Measurements from ENCODE around the gene DNAAF9. TPM values are rescaled to one million over a fixed set of nuclear protein-coding genes. Genes with fewer than 3 reads are reported as not detected.

The DNAAF9 gene
- total and polyA plus RNA-seq, 2 of the 8 experiments (the other 6 are each of a cell fraction or from before 2014, with no cell fraction given): 2.6 to 5.7 TPM

DNA sequence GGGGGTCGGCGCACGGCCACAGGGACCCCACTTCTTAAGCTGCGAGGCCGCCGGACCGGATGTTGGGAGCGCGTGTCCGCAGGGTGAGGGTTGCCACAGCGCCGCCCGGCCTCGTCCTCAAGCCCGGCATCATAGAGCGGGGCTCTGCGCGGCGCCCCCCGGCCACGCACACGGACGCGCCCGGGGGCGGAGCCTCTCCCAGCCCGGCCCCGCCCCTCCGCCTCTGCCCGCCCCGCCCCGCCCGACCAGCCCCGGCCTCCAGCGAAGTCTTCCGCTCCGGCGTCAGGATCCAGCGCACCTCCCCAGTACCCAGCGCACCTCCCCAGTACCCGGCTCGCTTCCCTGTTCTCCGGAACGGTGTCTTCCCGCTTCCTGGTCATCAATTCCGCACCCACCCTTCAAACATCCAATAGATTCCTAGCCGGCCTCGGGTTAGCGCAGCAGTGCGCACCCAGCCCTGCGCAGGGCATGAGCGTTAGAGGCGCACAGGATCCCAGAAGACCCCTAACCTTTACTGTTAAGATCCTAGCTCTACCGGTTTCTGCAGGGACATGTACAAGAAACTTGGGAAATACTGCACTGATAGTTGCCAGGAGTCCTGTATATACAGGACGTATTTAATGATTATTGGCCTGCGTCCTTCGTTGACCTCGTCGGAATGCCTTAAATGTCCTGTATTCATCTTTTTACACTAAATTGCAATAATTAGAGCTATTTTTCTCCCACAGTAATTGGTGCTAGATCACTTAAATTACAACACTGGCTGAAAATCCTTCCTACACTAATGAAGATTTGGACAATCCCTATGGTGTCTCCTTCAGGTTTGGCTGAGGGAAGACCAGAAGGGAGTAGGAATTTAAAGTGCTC, 535 bp upstream of the DNAAF9 start (continued):
- no peak for TF ChIP-seq CTCF (IDR thresholded peaks at IDR 0.05; ENCODE audit: control extremely low read depth in 1 of 3, insufficient read depth in 1 of 3, low read depth in 1 of 3, low read length in 3 of 3)
- TF ChIP-seq EGR1 (IDR thresholded peaks at IDR 0.05; ENCODE audit: borderline replicate concordance, low read depth, low read length): 0 out of 2 replicates have a peak, but pooled peaks have one; percentile 3
- no peak for TF ChIP-seq HDAC2 (IDR thresholded peaks at IDR 0.05; ENCODE audit: borderline replicate concordance in 1 of 2, low read depth in 2 of 2, low read length in 2 of 2)
- no peak for TF ChIP-seq ATF3 (IDR thresholded peaks at IDR 0.05; ENCODE audit: insufficient read depth, low read depth, low read length)
- TF ChIP-seq POU5F1 (IDR thresholded peaks at IDR 0.05; ENCODE audit: low read depth, low read length): no peak
- no peak for TF ChIP-seq RXRA (IDR thresholded peaks at IDR 0.05; ENCODE audit: insufficient read depth, low read depth, low read length)
- peak; percentile 59 for TF ChIP-seq NRF1 (IDR thresholded peaks at IDR 0.05; ENCODE audit: low read depth, low read length)
- no peak for TF ChIP-seq KDM5A (IDR thresholded peaks at IDR 0.05; ENCODE audit: low read length)
- no peak for TF ChIP-seq SAP30 (IDR thresholded peaks at IDR 0.05; ENCODE audit: insufficient read depth, insufficient replicate concordance, low read length)
- TF ChIP-seq, protein P1, sequence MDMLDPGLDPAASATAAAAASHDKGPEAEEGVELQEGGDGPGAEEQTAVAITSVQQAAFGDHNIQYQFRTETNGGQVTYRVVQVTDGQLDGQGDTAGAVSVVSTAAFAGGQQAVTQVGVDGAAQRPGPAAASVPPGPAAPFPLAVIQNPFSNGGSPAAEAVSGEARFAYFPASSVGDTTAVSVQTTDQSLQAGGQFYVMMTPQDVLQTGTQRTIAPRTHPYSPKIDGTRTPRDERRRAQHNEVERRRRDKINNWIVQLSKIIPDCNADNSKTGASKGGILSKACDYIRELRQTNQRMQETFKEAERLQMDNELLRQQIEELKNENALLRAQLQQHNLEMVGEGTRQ (IDR thresholded peaks at IDR 0.05; ENCODE audit: low read length): no peak
- TF ChIP-seq TEAD4 (IDR thresholded peaks at IDR 0.05; ENCODE audit: low read depth, low read length): no peak
- no peak for TF ChIP-seq KDM1A (IDR thresholded peaks at IDR 0.05; ENCODE audit: borderline replicate concordance, low read length)
- TF ChIP-seq, protein P2, sequence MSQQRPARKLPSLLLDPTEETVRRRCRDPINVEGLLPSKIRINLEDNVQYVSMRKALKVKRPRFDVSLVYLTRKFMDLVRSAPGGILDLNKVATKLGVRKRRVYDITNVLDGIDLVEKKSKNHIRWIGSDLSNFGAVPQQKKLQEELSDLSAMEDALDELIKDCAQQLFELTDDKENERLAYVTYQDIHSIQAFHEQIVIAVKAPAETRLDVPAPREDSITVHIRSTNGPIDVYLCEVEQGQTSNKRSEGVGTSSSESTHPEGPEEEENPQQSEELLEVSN (IDR thresholded peaks at IDR 0.05): no peak
- TF ChIP-seq RNF2 (IDR thresholded peaks at IDR 0.05; ENCODE audit: borderline replicate concordance, low read depth, low read length, missing control alignments, poor library complexity, severe bottlenecking): no peak
- TF ChIP-seq PHF8 (conservative IDR thresholded peaks at IDR 0.05; ENCODE audit: low read depth, low read length): 0 out of 2 replicates have a peak, but pooled peaks have one; percentile 48
- no peak for TF ChIP-seq HDAC6 (IDR thresholded peaks at IDR 0.05; ENCODE audit: low read depth, low read length)
- no peak for TF ChIP-seq SRF (IDR thresholded peaks at IDR 0.05; ENCODE audit: low read depth, low read length)
